Fibroblast of lung (primary cell): ENCODE results near the gene NOL3. TPM values are rescaled to one million over a fixed set of nuclear protein-coding genes. Genes with fewer than 3 reads are reported as not detected.

Experiments used
- DNase-seq, 2 donors: peaks; one replicate each; pipeline versions ENCODE4 v3.0.0 to v3.0.0-alpha.2; 2010; ENCODE audit warnings: low read depth in 2 of 2
- H2AFZ ChIP-seq: 2 replicates; pipeline ENCODE4 v1.5.1; 2012; ENCODE audit warnings: low read length, control low read depth, inconsistent platforms
- H3K27ac ChIP-seq: 2 replicates; pipeline ENCODE4 v1.5.1; 2011; ENCODE audit warnings: low read length, control low read depth; ENCODE audit not compliant: insufficient read depth
- H3K27me3 ChIP-seq: 2 replicates; pipeline ENCODE4 v1.5.1; 2011; ENCODE audit warnings: mild to moderate bottlenecking, low read length; ENCODE audit not compliant: control insufficient read depth, insufficient read depth
- H3K36me3 ChIP-seq: 2 replicates; pipeline ENCODE4 v1.5.1; 2011; ENCODE audit warnings: low read length; ENCODE audit not compliant: control insufficient read depth, insufficient read depth
- H3K4me1 ChIP-seq: 2 replicates; pipeline ENCODE4 v1.5.1; 2011; ENCODE audit warnings: low read length; ENCODE audit not compliant: control insufficient read depth, insufficient read depth; ENCODE audit errors: extremely low read depth
- H3K4me2 ChIP-seq: 2 replicates; pipeline ENCODE4 v1.5.1; 2011; ENCODE audit warnings: low read length, control low read depth; ENCODE audit not compliant: insufficient read depth; ENCODE audit errors: extremely low read depth
- H3K4me3 ChIP-seq, 4 experiments: fragments of 200-600 bp in 1 of 4; sonication (generic) in 1 of 4; replicated peaks in 1 of 4; 2 replicates each; pipeline ENCODE4 v1.5.1; 2011 to 2016; ENCODE audit warnings: low read length in 4 of 4, low read depth in 3 of 4, mild to moderate bottlenecking in 3 of 4, control low read depth in 2 of 4, inconsistent platforms in 1 of 4, mixed read lengths in 1 of 4; ENCODE audit not compliant: insufficient read depth in 1 of 4; ENCODE audit errors: control extremely low read depth in 1 of 4
- H3K79me2 ChIP-seq: 2 replicates; pipeline ENCODE4 v1.5.1; 2012; ENCODE audit warnings: mild to moderate bottlenecking, low read length, inconsistent platforms; ENCODE audit not compliant: control insufficient read depth, insufficient read depth
- H3K9ac ChIP-seq: 2 replicates; pipeline ENCODE4 v1.5.1; 2011; ENCODE audit warnings: mild to moderate bottlenecking, low read length, control low read depth; ENCODE audit not compliant: insufficient read depth
- H3K9me3 ChIP-seq: 2 replicates; pipeline ENCODE4 v1.5.1; 2012; ENCODE audit warnings: low read depth, low read length; ENCODE audit not compliant: control insufficient read depth, insufficient read depth
- H4K20me1 ChIP-seq: 2 replicates; pipeline ENCODE4 v1.5.1; 2011; ENCODE audit warnings: low read length; ENCODE audit not compliant: control insufficient read depth, insufficient read depth; ENCODE audit errors: extremely low read depth
- EZH2 ChIP-seq: IDR thresholded peaks from 2 replicates; pipeline ENCODE4 v1.5.1; 2012; ENCODE audit warnings: low read length, control low read depth, mild to moderate bottlenecking; ENCODE audit errors: missing control alignments
- polyA plus RNA-seq, 2 donors: library from polyadenylated mRNA; depleted of rRNA in 1 of 2; stranded (reverse) in 1 of 2; unstranded in 1 of 2; fragments of >200 nt; gene quantifications; 2 replicates each; pipeline ENCODE4 v1.2.1, GENCODE V29; 2011 to 2012; ENCODE audit warnings: missing spikeins in 1 of 2
- total RNA-seq: library from RNA; depleted of rRNA; stranded (reverse); fragments of >200 nt; gene quantifications from 2 replicates; pipeline ENCODE4 v1.2.1, GENCODE V29; 2014
- TF ChIP-seq, protein P1 (sequence below), 2 donors: IDR thresholded peaks in 1 of 2; conservative IDR thresholded peaks in 1 of 2; 1 replicate in 1 of 2; 2 replicates in 1 of 2; pipeline ENCODE4 v1.5.1; 2011 to 2012; ENCODE audit warnings: low read length in 2 of 2, control low read depth in 1 of 2, inconsistent platforms in 1 of 2, low read depth in 1 of 2, mild to moderate bottlenecking in 1 of 2

NOL3 gene
- total and polyA plus RNA-seq, 2 donors (not counting 1 experiment from before 2014, with no cell fraction given): 8.0 to 23.3 TPM

DNA sequence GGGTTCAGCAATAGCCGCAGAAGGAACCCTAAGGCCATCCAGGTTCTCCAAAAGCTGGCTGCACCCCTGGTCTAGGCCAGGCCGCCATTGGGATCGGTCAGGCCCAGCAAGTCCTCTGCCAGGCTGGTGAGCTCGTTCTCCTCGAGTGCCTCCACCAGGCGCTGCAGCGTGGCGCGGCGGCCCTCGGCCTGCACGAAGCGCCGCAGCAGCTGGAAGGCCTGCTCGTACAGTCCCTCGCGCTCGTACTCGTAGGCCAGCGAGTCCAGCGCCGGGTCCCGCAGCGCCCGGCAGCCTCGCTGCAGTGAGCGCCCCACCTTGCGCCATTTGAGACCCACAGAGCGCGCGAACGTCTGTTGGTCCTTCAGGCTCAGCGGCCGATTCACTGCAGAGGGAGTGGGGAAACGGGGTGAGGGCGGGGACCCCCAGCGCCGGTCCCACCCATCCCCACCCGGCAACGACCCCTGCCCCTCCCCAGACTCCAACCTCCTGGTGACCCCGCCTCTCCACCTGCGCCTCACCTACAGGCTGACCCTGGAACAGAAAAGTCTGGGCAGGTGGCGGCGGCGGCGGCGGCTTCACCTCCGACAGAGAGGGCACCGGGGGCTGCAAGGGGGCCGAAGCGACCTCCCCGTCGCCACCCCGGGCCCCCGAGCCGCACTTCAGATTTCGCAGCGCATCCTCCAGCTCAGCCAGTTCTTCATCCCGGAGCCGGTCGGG, 15.6 kb upstream of the NOL3 start:
- H3K36me3 ChIP-seq: peaks cover 2% of the 10 kb centered on the region
- TF ChIP-seq EZH2: no peak
- TF ChIP-seq, protein P1, sequence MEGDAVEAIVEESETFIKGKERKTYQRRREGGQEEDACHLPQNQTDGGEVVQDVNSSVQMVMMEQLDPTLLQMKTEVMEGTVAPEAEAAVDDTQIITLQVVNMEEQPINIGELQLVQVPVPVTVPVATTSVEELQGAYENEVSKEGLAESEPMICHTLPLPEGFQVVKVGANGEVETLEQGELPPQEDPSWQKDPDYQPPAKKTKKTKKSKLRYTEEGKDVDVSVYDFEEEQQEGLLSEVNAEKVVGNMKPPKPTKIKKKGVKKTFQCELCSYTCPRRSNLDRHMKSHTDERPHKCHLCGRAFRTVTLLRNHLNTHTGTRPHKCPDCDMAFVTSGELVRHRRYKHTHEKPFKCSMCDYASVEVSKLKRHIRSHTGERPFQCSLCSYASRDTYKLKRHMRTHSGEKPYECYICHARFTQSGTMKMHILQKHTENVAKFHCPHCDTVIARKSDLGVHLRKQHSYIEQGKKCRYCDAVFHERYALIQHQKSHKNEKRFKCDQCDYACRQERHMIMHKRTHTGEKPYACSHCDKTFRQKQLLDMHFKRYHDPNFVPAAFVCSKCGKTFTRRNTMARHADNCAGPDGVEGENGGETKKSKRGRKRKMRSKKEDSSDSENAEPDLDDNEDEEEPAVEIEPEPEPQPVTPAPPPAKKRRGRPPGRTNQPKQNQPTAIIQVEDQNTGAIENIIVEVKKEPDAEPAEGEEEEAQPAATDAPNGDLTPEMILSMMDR (conservative IDR thresholded peaks at IDR 0.05 in 1 of 2, IDR thresholded peaks at IDR 0.05 in 1 of 2; ENCODE audit: low read depth in 1 of 2, low read length in 2 of 2): no peak
- H3K27me3 ChIP-seq: no peaks in the 10 kb centered on the region
- no peak overlapping the region for H3K9ac ChIP-seq
- DNase-seq: no peak
- no peak overlapping the region for H2AFZ ChIP-seq
- peak overlapping the region; percentile 40 for H3K4me2 ChIP-seq
- H3K4me1 ChIP-seq: peaks cover 2% of the 10 kb centered on the region
- peak overlapping the region in 1 of 4 experiments; percentile 35 for H3K4me3 ChIP-seq
- H4K20me1 ChIP-seq: no peaks in the 10 kb centered on the region
- no peaks in the 10 kb centered on the region for H3K9me3 ChIP-seq
- no peak overlapping the region for H3K27ac ChIP-seq
- no peaks in the 10 kb centered on the region for H3K79me2 ChIP-seq

DNA sequence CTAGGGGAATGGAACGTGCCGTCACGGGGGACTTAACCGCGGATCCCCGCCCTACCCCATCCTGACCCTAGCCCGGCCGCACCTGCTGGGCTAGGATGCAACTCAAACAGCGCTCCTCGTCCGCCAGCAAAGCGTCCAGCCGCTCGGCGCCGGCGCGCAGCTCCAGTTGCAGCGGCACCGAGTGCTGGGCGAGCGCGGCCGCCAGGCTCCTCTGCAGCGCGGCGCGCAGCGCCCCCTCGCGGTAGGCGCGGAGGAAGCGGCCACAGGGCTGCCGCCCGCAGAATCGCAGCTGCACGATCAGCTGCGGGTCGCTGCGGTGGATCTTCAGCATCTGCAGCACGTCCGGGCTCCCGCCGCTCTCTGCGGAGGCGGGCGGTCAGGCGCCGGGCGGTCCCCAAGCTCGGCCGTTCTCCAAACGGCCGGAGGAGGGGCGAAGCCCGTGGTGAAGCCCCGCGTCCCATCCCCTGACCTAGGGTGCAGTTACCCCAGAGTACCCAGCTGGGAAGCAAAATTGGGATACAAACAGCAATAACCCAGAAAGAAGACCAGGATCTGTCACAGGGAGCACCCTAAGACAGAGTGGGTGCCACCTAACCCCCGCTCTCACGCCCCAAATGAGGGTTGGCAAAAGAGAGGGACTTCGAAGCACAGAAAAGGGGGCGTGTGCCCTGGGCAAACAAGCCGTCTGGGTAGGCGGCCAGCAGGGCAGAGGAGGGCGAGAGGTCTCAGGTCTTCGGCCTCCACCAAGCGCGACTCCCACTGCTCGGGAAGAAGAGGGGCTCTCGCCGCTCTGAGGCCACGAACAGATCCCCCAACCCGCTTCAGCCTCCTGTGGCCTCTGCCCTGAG, 14.8 kb upstream of the NOL3 start:
- H2AFZ ChIP-seq: no peak overlapping the region
- TF ChIP-seq EZH2: no peak
- TF ChIP-seq, protein P1 (conservative IDR thresholded peaks at IDR 0.05 in 1 of 2, IDR thresholded peaks at IDR 0.05 in 1 of 2; ENCODE audit: low read depth in 1 of 2, low read length in 2 of 2): peak; percentile 61 to 85
- no peak overlapping the region for H3K9ac ChIP-seq
- H3K4me2 ChIP-seq: peak overlapping the region; percentile 40
- no peaks in the 10 kb centered on the region for H4K20me1 ChIP-seq
- H3K27ac ChIP-seq: no peak overlapping the region
- H3K79me2 ChIP-seq: no peaks in the 10 kb centered on the region
- peak; percentile 61 to 72 for DNase-seq
- no peaks in the 10 kb centered on the region for H3K9me3 ChIP-seq
- H3K27me3 ChIP-seq: no peaks in the 10 kb centered on the region
- H3K36me3 ChIP-seq: no peaks in the 10 kb centered on the region
- H3K4me1 ChIP-seq: peaks cover 2% of the 10 kb centered on the region
- peak overlapping the region in 1 of 4 experiments; percentile 35 for H3K4me3 ChIP-seq

DNA sequence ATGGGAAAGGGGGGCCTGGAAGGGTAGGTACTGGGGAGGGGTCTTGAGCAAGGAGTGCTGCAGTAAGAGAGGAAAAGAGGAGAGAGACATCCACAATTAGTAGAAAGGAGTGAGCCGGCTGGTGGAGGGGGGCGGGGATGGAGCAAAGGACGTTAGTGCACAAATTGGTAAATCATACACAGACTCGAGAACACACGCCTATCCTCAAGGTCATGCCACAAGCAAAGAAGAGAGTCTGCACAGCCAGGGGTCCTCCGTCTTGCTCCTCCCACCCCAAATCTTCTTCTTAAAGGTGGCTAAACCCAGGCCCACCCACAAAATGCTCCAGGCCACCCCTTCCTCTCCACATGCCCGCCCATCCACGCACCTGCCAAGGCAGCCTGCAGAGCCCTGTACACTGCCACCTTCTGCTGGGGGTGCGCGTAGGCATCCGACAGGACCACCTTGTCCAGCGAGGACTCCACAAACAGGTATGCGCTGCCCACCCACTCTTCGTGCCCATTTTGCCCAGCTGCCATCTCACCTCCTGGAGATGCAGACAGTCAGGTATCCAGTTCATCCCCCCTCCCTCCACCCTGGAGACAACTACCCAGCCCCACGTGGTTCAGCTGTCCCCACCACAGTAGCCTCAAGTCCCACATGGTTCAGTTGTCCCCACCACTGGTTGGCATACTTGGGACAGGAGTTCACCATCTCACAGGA, 14.0 kb upstream of the NOL3 start:
- Histone ChIP-seq H2AFZ (no peak overlapping the region), H3K9me3 (no peaks in the 10 kb centered on the region)
- no peak for DNase-seq

More for the DNA sequence above, 14.0 kb upstream of the NOL3 start:
- Histone ChIP-seq H3K4me1 (no peaks in the 10 kb centered on the region), H3K4me3 (no peak overlapping the region), H3K79me2 (no peaks in the 10 kb centered on the region), H3K27me3 (no peaks in the 10 kb centered on the region), H3K4me2 (no peak overlapping the region), H3K36me3 (no peaks in the 10 kb centered on the region), H3K9ac (no peak overlapping the region), H4K20me1 (no peaks in the 10 kb centered on the region), H3K27ac (no peak overlapping the region)
- TF ChIP-seq, protein P1 (conservative IDR thresholded peaks at IDR 0.05 in 1 of 2, IDR thresholded peaks at IDR 0.05 in 1 of 2; ENCODE audit: low read depth in 1 of 2, low read length in 2 of 2): no peak
- no peak for TF ChIP-seq EZH2
